H9 (cell line): ENCODE data around the gene FOSL2. TPM values are rescaled to one million over a fixed set of nuclear protein-coding genes. Genes with fewer than 3 reads are reported as not detected.

Source experiments
- DNase-seq: peaks from one replicate; pipeline ENCODE4 v3.0.0-alpha.2; 2017
- H2AFZ ChIP-seq: one replicate; pipeline ENCODE4 v1.6.1; 2013; ENCODE audit warnings: mild to moderate bottlenecking, low read length, control low read depth, moderate library complexity
- H2AK5ac ChIP-seq: 2 replicates; pipeline ENCODE4 v1.6.1; 2013; ENCODE audit warnings: low read length, control low read depth, mixed read lengths; ENCODE audit not compliant: insufficient read length
- H2BK120ac ChIP-seq: one replicate; pipeline ENCODE4 v1.6.1; 2013; ENCODE audit warnings: low read depth, mild to moderate bottlenecking, low read length, control low read depth, inconsistent platforms; ENCODE audit not compliant: poor library complexity, severe bottlenecking
- H2BK12ac ChIP-seq: 2 replicates; pipeline ENCODE4 v1.6.1; 2013; ENCODE audit warnings: low read length, control low read depth, mixed read lengths, low read depth; ENCODE audit not compliant: insufficient read length
- H2BK15ac ChIP-seq: 2 replicates; pipeline ENCODE4 v1.6.1; 2013; ENCODE audit warnings: low read depth, low read length, control low read depth
- H2BK20ac ChIP-seq: one replicate; pipeline ENCODE4 v1.6.1; 2013; ENCODE audit warnings: low read depth, mild to moderate bottlenecking, low read length, control low read depth, inconsistent platforms; ENCODE audit not compliant: poor library complexity, severe bottlenecking
- H2BK5ac ChIP-seq: 2 replicates; pipeline ENCODE4 v1.6.1; 2013; ENCODE audit warnings: low read length, control low read depth, mixed read lengths; ENCODE audit not compliant: insufficient read length
- H3K14ac ChIP-seq: 2 replicates; pipeline ENCODE4 v1.6.1; 2013; ENCODE audit warnings: low read length, control low read depth; ENCODE audit not compliant: insufficient read depth
- H3K18ac ChIP-seq: 2 replicates; pipeline ENCODE4 v1.6.1; 2013; ENCODE audit warnings: low read depth, mild to moderate bottlenecking, mixed read lengths, low read length, control low read depth; ENCODE audit not compliant: insufficient read length
- H3K23ac ChIP-seq: 2 replicates; pipeline ENCODE4 v1.6.1; 2013; ENCODE audit warnings: low read length, control low read depth, mixed read lengths, low read depth; ENCODE audit not compliant: insufficient read length
- H3K23me2 ChIP-seq: 2 replicates; pipeline ENCODE4 v1.6.1; 2013; ENCODE audit warnings: low read depth, mild to moderate bottlenecking, mixed read lengths, low read length, control low read depth; ENCODE audit not compliant: insufficient read length, poor library complexity, severe bottlenecking
- H3K27ac ChIP-seq: 2 replicates; pipeline ENCODE4 v1.5.1; 2013; ENCODE audit warnings: low read length, control low read depth, mixed read lengths, low read depth; ENCODE audit not compliant: insufficient read length
- H3K27me3 ChIP-seq: 2 replicates; pipeline ENCODE4 v1.6.1; 2013; ENCODE audit warnings: low read length, control low read depth, inconsistent platforms; ENCODE audit not compliant: insufficient read depth
- H3K4ac ChIP-seq: 2 replicates; pipeline ENCODE4 v1.6.1; 2013; ENCODE audit warnings: low read depth, mild to moderate bottlenecking, control low read depth, inconsistent platforms, low read length, moderate library complexity
- H3K4me1 ChIP-seq: 2 replicates; pipeline ENCODE4 v1.6.1; 2013; ENCODE audit warnings: low read length, control low read depth, inconsistent platforms; ENCODE audit not compliant: insufficient read depth
- H3K4me2 ChIP-seq: 2 replicates; pipeline ENCODE4 v1.6.1; 2013; ENCODE audit warnings: low read length, control low read depth, mixed read lengths; ENCODE audit not compliant: insufficient read length, insufficient read depth
- H3K56ac ChIP-seq: 2 replicates; pipeline ENCODE4 v1.6.1; 2013; ENCODE audit warnings: low read depth, mild to moderate bottlenecking, mixed read lengths, low read length, control low read depth; ENCODE audit not compliant: insufficient read length
- H3K79me1 ChIP-seq: 2 replicates; pipeline ENCODE4 v1.6.1; 2013; ENCODE audit warnings: low read depth, mild to moderate bottlenecking, moderate library complexity, low read length, control low read depth, inconsistent platforms; ENCODE audit not compliant: insufficient read depth, poor library complexity, severe bottlenecking
- H3K79me2 ChIP-seq: 2 replicates; pipeline ENCODE4 v1.6.1; 2013; ENCODE audit warnings: low read length, control low read depth, inconsistent platforms; ENCODE audit not compliant: insufficient read depth
- H3K9ac ChIP-seq: 2 replicates; pipeline ENCODE4 v1.6.1; 2013; ENCODE audit warnings: low read length, control low read depth, mixed read lengths; ENCODE audit not compliant: insufficient read length; ENCODE audit errors: extremely low read depth
- H3K9me3 ChIP-seq: one replicate; pipeline ENCODE4 v1.6.1; 2013; ENCODE audit warnings: low read depth, low read length, inconsistent platforms; ENCODE audit not compliant: control insufficient read depth
- H3T11ph ChIP-seq: one replicate; pipeline ENCODE4 v1.6.1; 2013; ENCODE audit warnings: mild to moderate bottlenecking, low read length, control low read depth, inconsistent platforms
- H4K20me1 ChIP-seq: one replicate; pipeline ENCODE4 v1.6.1; 2013; ENCODE audit not compliant: control insufficient read depth, insufficient read length, insufficient read depth
- H4K5ac ChIP-seq: 2 replicates; pipeline ENCODE4 v1.6.1; 2013; ENCODE audit warnings: low read depth, mild to moderate bottlenecking, mixed read lengths, low read length, control low read depth; ENCODE audit not compliant: insufficient read length
- H4K8ac ChIP-seq: replicated peaks from 2 replicates; pipeline ENCODE4 v1.6.1; 2013; ENCODE audit warnings: low read length, control low read depth, mixed read lengths, low read depth; ENCODE audit not compliant: insufficient read length
- H4K91ac ChIP-seq: 2 replicates; pipeline ENCODE4 v1.6.1; 2013; ENCODE audit warnings: low read depth, mild to moderate bottlenecking, moderate library complexity, mixed read lengths, low read length, control low read depth; ENCODE audit not compliant: insufficient read length
- H3K27ac Mint-ChIP-seq, 3 experiments: 2 replicates in 2 of 3; 3 replicates in 1 of 3; pipeline ENCODE4 v1.8.0; 2020 to 2021; ENCODE audit warnings: mixed read lengths in 3 of 3, mild to moderate bottlenecking in 1 of 3, moderate library complexity in 1 of 3
- H3K27me3 Mint-ChIP-seq: 2 replicates; pipeline ENCODE4 v1.8.0; 2021; ENCODE audit warnings: low read depth, mild to moderate bottlenecking, moderate library complexity, mixed read lengths
- H3K36me3 Mint-ChIP-seq, 3 experiments: 2 replicates in 2 of 3; 3 replicates in 1 of 3; pipeline ENCODE4 v1.8.0; 2020 to 2021; ENCODE audit warnings: low read depth in 3 of 3, mixed read lengths in 3 of 3; ENCODE audit not compliant: insufficient read depth in 1 of 3
- H3K4me1 Mint-ChIP-seq, 2 experiments: 2 replicates each; pipeline ENCODE4 v1.8.0; 2020; ENCODE audit warnings: mixed read lengths in 2 of 2
- H3K4me3 Mint-ChIP-seq, 2 experiments: 2 replicates in 1 of 2; 3 replicates in 1 of 2; pipeline ENCODE4 v1.8.0; 2020 to 2021; ENCODE audit warnings: mild to moderate bottlenecking in 2 of 2, mixed read lengths in 2 of 2, moderate library complexity in 1 of 2
- H3K9me3 Mint-ChIP-seq, 2 experiments: 2 replicates in 1 of 2; 3 replicates in 1 of 2; pipeline ENCODE4 v1.8.0; 2020; ENCODE audit warnings: mild to moderate bottlenecking in 2 of 2, mixed read lengths in 2 of 2, moderate library complexity in 1 of 2
- CTCF ChIP-seq: fragments of 200-600 bp; sonication (generic); conservative IDR thresholded peaks from 3 replicates; pipeline ENCODE4 v1.8.0; 2021; ENCODE audit warnings: antibody characterized with exemption, mild to moderate bottlenecking
- WGBS: extraction: QIAGEN DNeasy Blood & Tissue Kit; methylation state at CpG from one replicate; pipeline ENCODE4 v1.1.7; 2013; ENCODE audit warnings: missing lambda C conversion rate, low lambda C conversion rate, mixed read lengths; ENCODE audit not compliant: insufficient read length; ENCODE audit errors: extremely low coverage; 5-methylcytosine and 5-hydroxymethylcytosine counted together
- total RNA-seq: library from RNA; stranded (reverse); gene quantifications from 2 replicates; pipeline ENCODE4 v1.2.1, GENCODE V29; 2021

FOSL2 gene
- total RNA-seq, 1 experiment from 2014 or later, result 7.4 TPM

- peak overlapping the region in 1 of 3 experiments; percentile 60; a peak in 2 of 7 replicates for H3K27ac Mint-ChIP-seq
- no peaks in the 10 kb centered on the region for H3K79me2 ChIP-seq
- H2BK12ac ChIP-seq, result no peak overlapping the region
- H3K9me3 ChIP-seq, result no peaks in the 10 kb centered on the region
- no peaks in the 10 kb centered on the region for H3K79me1 ChIP-seq
- H3K4me2 ChIP-seq, result no peak overlapping the region
- peaks cover 2% of the 10 kb centered on the region; the same call in 1 of the 2 replicates for H3K4me1 ChIP-seq
- H2AFZ ChIP-seq, result no peak overlapping the region
- H3K23ac ChIP-seq, result no peak overlapping the region
- H3K14ac ChIP-seq, result no peak overlapping the region
- no peak overlapping the region for H3T11ph ChIP-seq
- no peak overlapping the region for H4K5ac ChIP-seq
- no peak overlapping the region for H4K8ac ChIP-seq
- H3K23me2 ChIP-seq, result no peaks in the 10 kb centered on the region
- H3K9ac ChIP-seq, result no peak overlapping the region
- DNase-seq, result no peak
- no peaks in the 10 kb centered on the region for H4K20me1 ChIP-seq
- no peaks in the 10 kb centered on the region for H3K27me3 ChIP-seq
- peaks cover 12 to 28% of the 10 kb centered on the region in 2 experiments for H3K4me1 Mint-ChIP-seq
- H3K18ac ChIP-seq, result no peak overlapping the region
- no peak overlapping the region for H3K27ac ChIP-seq
- H3K9me3 Mint-ChIP-seq, result no peaks in the 10 kb centered on the region
- H3K56ac ChIP-seq, result no peak overlapping the region
- no peak overlapping the region for H2AK5ac ChIP-seq
- H4K91ac ChIP-seq, result no peak overlapping the region
- no peak overlapping the region for H2BK120ac ChIP-seq
- H2BK20ac ChIP-seq, result no peak overlapping the region
- H2BK15ac ChIP-seq, result no peak overlapping the region
- peaks cover 4 to 19% (median 12%) of the 10 kb centered on the region in 3 experiments; a peak in 5 of 7 replicates for H3K36me3 Mint-ChIP-seq
- no CpG with 5 or more reads among the region's 7 CpGs for WGBS
- H3K4me3 Mint-ChIP-seq, result peak overlapping the region in 1 of 2 experiments; percentile 44; a peak in 1 of 5 replicates
- H3K4ac ChIP-seq, result no peak overlapping the region
- H3K27me3 Mint-ChIP-seq, result no peaks in the 10 kb centered on the region
- TF ChIP-seq CTCF, result no peak
- no peak overlapping the region for H2BK5ac ChIP-seq
These were observed 21.2 kb downstream of the FOSL2 start for GRCh38 chr2:28413899-28414295.
